PC-3 (cell line): ENCODE measurements around the gene ZNF266. TPM values are rescaled to one million over a fixed set of nuclear protein-coding genes. Genes with fewer than 3 reads are reported as not detected.

ENCODE experiments used
- ATAC-seq: fragments of 200-7000 bp; cut with Tn5 transposase; 2 replicates; pipeline ENCODE4 v1.9.1; 2020; ENCODE audit warnings: mild to moderate bottlenecking, moderate library complexity
- BruUV-seq: library from RNA; stranded (reverse); fragments of 400-500 nt; replicated peaks from 2 replicates; lab custom pipeline; 2021; lab: Mats Ljungman, UMichigan
- CTCF ChIA-PET: fragments of 300-600 bp; sonication (Branson Sonifier 250); formaldehyde crosslinking; loops from one replicate; lab custom pipeline; 2022; ENCODE audit warnings: antibody characterized with exemption; lab: Charles Lee
- POLR2A ChIA-PET: fragments of 300-600 bp; sonication (Branson Sonifier 250); formaldehyde crosslinking; loops from one replicate; lab custom pipeline; 2022; ENCODE audit warnings: antibody characterized with exemption; ENCODE audit not compliant: unreplicated experiment; lab: Charles Lee
- DNase-seq: peaks from one replicate; pipeline ENCODE4 v3.0.0-alpha.2; 2015
- H2AFZ ChIP-seq: fragments of 300-600 bp; sonication (generic); 2 replicates; pipeline ENCODE4 v1.6.0; 2016; ENCODE audit warnings: antibody characterized with exemption, low read length
- H3F3A ChIP-seq: fragments of 300-600 bp; sonication (generic); one replicate; pipeline ENCODE4 v1.6.0; 2017; ENCODE audit warnings: antibody characterized with exemption, low read length, control low read depth, mild to moderate bottlenecking; ENCODE audit not compliant: unreplicated experiment
- H3K27ac ChIP-seq: fragments of 300-600 bp; sonication (generic); 2 replicates; pipeline ENCODE4 v1.5.1; 2016; ENCODE audit warnings: mild to moderate bottlenecking, low read length
- H3K27me3 ChIP-seq: fragments of 300-600 bp; sonication (generic); 2 replicates; pipeline ENCODE4 v1.6.1; 2016; ENCODE audit warnings: low read length, mixed read lengths
- H3K36me3 ChIP-seq: fragments of 300-600 bp; sonication (generic); 2 replicates; pipeline ENCODE4 v1.6.1; 2016; ENCODE audit warnings: low read depth, mixed run types, low read length, mixed read lengths
- H3K4me1 ChIP-seq: fragments of 300-600 bp; sonication (generic); 2 replicates; pipeline ENCODE4 v1.5.1; 2016; ENCODE audit warnings: low read length; ENCODE audit not compliant: insufficient read depth
- H3K4me2 ChIP-seq: fragments of 300-600 bp; sonication (generic); 2 replicates; pipeline ENCODE4 v1.6.0; 2016; ENCODE audit warnings: low read length
- H3K4me3 ChIP-seq: fragments of 300-600 bp; sonication (generic); 2 replicates; pipeline ENCODE4 v1.5.1; 2016; ENCODE audit warnings: mild to moderate bottlenecking, low read length, mixed read lengths
- H3K79me2 ChIP-seq: fragments of 300-600 bp; sonication (generic); 2 replicates; pipeline ENCODE4 v1.6.1; 2017; ENCODE audit warnings: low read length, mixed read lengths
- H3K9ac ChIP-seq: fragments of 300-600 bp; sonication (generic); 2 replicates; pipeline ENCODE4 v1.6.0; 2016; ENCODE audit warnings: mild to moderate bottlenecking, low read length
- H3K9me2 ChIP-seq: fragments of 300-600 bp; sonication (generic); replicated peaks from 2 replicates; pipeline ENCODE4 v1.6.1; 2016; ENCODE audit warnings: mixed run types, low read length, mixed read lengths
- H3K9me3 ChIP-seq: fragments of 300-600 bp; sonication (generic); 2 replicates; pipeline ENCODE4 v1.6.1; 2016; ENCODE audit warnings: low read length, mixed read lengths
- H4K20me1 ChIP-seq: fragments of 300-600 bp; sonication (generic); 2 replicates; pipeline ENCODE4 v1.6.1; 2016; ENCODE audit warnings: low read length, mixed read lengths
- EZH2 ChIP-seq: fragments of 300-600 bp; sonication (generic); IDR thresholded peaks from one replicate; pipeline ENCODE4 v1.6.1; 2017; ENCODE audit warnings: antibody characterized with exemption, mild to moderate bottlenecking, low read length; ENCODE audit not compliant: unreplicated experiment
- EZH2phosphoT487 ChIP-seq: fragments of 300-600 bp; sonication (generic); IDR thresholded peaks from 2 replicates; pipeline ENCODE4 v1.6.1; 2018; ENCODE audit warnings: mild to moderate bottlenecking, antibody characterized with exemption, low read length, borderline replicate concordance
- intact Hi-C: fragments of 100-400 bp; cut with micrococcal nuclease; formaldehyde crosslinking; loops from 2 replicates; pipeline ENCODE4 v1.9.0; 2023
- total RNA-seq: library from RNA; depleted of rRNA; stranded (reverse); fragments of >200 nt; gene quantifications from 2 replicates; pipeline ENCODE4 v1.2.3, GENCODE V29; 2014
- TF ChIP-seq, protein P1 (sequence below): fragments of 300-600 bp; sonication (generic); conservative IDR thresholded peaks from 2 replicates; pipeline ENCODE4 v1.5.1; 2017; ENCODE audit warnings: antibody characterized with exemption, low read depth, mild to moderate bottlenecking, low read length

ZNF266 gene
- total RNA-seq, 1 experiment from 2014 or later = 32.8 TPM

DNA sequence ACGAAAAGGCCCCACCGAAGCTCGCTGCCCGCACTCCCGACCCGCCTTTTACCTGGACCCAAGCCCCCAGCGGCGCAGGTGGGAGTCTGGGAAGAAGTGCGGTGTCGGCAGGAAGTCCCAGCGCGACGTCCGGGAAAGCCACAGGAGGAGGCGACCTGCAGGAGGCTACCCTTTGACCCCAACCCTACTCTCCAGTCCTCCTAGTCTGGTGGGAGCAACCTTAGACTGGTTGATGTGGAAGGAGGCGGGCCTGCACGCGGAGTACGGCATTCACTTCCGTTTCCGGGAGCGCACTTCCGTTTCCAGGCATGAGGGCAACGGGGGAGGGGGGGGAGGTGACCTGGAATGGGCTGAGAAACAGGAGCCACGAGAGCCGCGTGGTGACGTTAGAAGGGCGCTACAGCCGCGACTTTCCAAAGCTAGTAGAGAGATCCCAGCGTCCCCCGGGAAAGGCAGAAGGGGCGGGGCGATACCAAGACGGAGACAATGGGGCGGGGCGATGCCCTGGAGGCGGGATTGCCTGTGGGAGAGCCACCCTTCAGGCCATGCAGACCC, 28.5 kb downstream of the ZNF266 start:
- Histone ChIP-seq H3F3A (no peaks in the 10 kb centered on the region), H2AFZ (no peak overlapping the region), H3K27ac (no peak overlapping the region), H3K27me3 (no peaks in the 10 kb centered on the region), H3K9me3 (peaks cover 67% of the 10 kb centered on the region), H3K4me2 (no peak overlapping the region), H3K36me3 (peaks cover 14% of the 10 kb centered on the region), H3K79me2 (no peaks in the 10 kb centered on the region), H4K20me1 (no peaks in the 10 kb centered on the region), H3K9me2 (no peaks in the 10 kb centered on the region), H3K4me3 (0 out of 2 replicates have a peak overlapping the region, but pooled peaks have one; percentile 8), H3K9ac (no peak overlapping the region), H3K4me1 (no peaks in the 10 kb centered on the region)
- POLR2A ChIA-PET = no interaction called here
- CTCF ChIA-PET = no interaction called here
- intact Hi-C loops = no loop called here
- DNase-seq (no peak), ATAC-seq (no peak)
- BruUV-seq = no TSS peak
- no peak for TF ChIP-seq EZH2phosphoT487
- TF ChIP-seq, protein P1, sequence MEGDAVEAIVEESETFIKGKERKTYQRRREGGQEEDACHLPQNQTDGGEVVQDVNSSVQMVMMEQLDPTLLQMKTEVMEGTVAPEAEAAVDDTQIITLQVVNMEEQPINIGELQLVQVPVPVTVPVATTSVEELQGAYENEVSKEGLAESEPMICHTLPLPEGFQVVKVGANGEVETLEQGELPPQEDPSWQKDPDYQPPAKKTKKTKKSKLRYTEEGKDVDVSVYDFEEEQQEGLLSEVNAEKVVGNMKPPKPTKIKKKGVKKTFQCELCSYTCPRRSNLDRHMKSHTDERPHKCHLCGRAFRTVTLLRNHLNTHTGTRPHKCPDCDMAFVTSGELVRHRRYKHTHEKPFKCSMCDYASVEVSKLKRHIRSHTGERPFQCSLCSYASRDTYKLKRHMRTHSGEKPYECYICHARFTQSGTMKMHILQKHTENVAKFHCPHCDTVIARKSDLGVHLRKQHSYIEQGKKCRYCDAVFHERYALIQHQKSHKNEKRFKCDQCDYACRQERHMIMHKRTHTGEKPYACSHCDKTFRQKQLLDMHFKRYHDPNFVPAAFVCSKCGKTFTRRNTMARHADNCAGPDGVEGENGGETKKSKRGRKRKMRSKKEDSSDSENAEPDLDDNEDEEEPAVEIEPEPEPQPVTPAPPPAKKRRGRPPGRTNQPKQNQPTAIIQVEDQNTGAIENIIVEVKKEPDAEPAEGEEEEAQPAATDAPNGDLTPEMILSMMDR = no peak
- no peak for TF ChIP-seq EZH2

DNA sequence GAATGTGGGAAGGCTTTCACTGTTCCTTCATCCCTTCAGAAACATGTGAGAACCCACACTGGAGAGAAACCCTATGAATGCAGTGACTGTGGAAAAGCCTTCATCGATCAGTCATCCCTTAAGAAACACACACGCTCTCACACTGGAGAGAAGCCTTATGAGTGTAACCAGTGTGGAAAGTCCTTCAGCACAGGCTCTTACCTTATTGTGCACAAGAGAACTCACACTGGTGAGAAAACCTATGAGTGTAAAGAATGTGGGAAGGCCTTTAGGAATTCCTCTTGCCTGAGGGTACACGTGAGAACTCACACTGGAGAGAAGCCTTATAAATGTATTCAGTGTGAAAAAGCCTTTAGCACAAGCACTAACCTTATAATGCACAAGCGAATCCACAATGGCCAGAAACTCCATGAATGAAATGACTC, 54.0 kb downstream of the ZNF266 start:
- no TSS peak for BruUV-seq
- intact Hi-C loops = no loop called here
- peaks cover 87% of the 10 kb centered on the region for H3K9me3 ChIP-seq

More for the DNA sequence above, 54.0 kb downstream of the ZNF266 start:
- no peaks in the 10 kb centered on the region for H3K4me1 ChIP-seq
- H3K9me2 ChIP-seq = no peaks in the 10 kb centered on the region
- H3K4me3 ChIP-seq = no peak overlapping the region; the same call in 1 of the 2 replicates
- H2AFZ ChIP-seq = no peak overlapping the region
- H3K27ac ChIP-seq = no peak overlapping the region
- peaks cover 82% of the 10 kb centered on the region for H3K36me3 ChIP-seq
- H3K9ac ChIP-seq = no peak overlapping the region
- no peak overlapping the region for H3K4me2 ChIP-seq
- H3F3A ChIP-seq = no peaks in the 10 kb centered on the region
- TF ChIP-seq, protein P1 = no peak
- TF ChIP-seq EZH2phosphoT487 (no peak), EZH2 (no peak)
- H4K20me1 ChIP-seq = no peaks in the 10 kb centered on the region
- ATAC-seq (no peak), DNase-seq (no peak)
- POLR2A ChIA-PET = no interaction called here
- no peaks in the 10 kb centered on the region for H3K79me2 ChIP-seq
- no peaks in the 10 kb centered on the region for H3K27me3 ChIP-seq
- CTCF ChIA-PET = no interaction called here
